Stimulated activated CD4-positive, alpha-beta T cell treated with anti-CD3 and anti-CD28 coated beads, Interleukin-12 subunit alpha, Interleukin-12 subunit beta, amount 100 ng/mL, for 24 hours (primary cell): ENCODE measurements around the gene NLRP12.
A peak's percentile ranks its signal among the peaks of the same experiment; 100 is the strongest.
"Not testable (repeated sequence)": the region's sequence is repeated elsewhere in the genome, so short reads cannot be mapped to it uniquely, and the experiment has no call there.

Experiments
- DNase-seq, 2 experiments: peaks; one replicate each; pipeline ENCODE4 v3.0.0-alpha.2; 2020; ENCODE audit warnings: low read depth in 2 of 2

NLRP12 gene

GRCh38 chr19:53780506-53780905 lies 43.6 kb downstream of the NLRP12 start:
- DNase-seq = no peak

- DNase-seq = no peak
Measured at GRCh38 chr19:53775524-53775923, 48.6 kb downstream of the NLRP12 start.

DNA sequence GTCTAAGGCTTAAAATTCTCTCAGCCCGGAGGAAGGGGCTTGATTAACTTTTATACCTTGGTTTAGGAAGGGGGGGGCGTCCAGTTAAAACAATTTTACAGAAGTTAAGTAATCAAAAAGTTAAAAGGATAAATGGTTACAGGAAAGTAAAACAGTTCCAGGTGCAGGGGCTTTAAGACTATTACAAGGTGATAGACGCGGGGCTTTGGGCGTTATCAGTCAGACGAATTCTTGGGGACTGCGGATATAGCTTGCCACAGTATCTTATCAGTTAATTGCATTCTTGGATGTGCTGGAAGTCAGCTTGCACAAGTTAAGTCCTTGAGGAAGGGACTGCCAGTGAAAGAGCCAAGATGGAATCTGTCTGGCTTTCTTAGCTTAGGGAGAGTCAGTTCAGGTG lies 49.6 kb downstream of the NLRP12 start:
- not testable (repeated sequence) for DNase-seq

GRCh38 chr19:53773999-53774398 lies 50.1 kb downstream of the NLRP12 start:
- no peak for DNase-seq

- peak; percentile 8 to 31 for DNase-seq
Measured at GRCh38 chr19:53772943-53773342, 51.2 kb downstream of the NLRP12 start.

GRCh38 chr19:53771144-53771543 lies 53.0 kb downstream of the NLRP12 start:
- DNase-seq = no peak

- DNase-seq = not testable (repeated sequence)
Measured at GRCh38 chr19:53769696-53770309, 54.3 kb downstream of the NLRP12 start.

GRCh38 chr19:53768401-53768800 lies 55.7 kb downstream of the NLRP12 start:
- no peak for DNase-seq

DNA sequence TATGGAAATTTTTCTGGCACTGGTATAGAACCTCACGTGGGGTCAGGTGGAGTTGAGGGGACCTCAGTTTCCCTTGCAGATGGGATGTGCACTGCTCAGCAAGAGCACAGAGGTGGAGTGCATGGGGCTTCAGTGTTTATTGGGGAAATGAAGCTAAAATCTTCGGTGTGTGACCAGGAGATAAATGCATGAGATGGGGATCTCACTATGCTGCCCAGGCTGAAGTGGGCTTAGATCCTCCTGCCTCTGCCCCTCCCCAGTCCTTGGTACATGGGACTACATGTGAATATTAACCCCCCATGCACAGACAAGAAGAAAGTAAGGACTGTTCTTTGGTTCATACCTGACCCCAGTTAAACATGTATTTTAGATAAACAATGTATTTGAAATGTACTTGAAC lies 65.1 kb downstream of the NLRP12 start:
- not testable (repeated sequence) for DNase-seq
